Smooth muscle cell (in vitro differentiated cells): ENCODE measurements around the gene ATG16L1. TPM values are rescaled to one million over a fixed set of nuclear protein-coding genes. Genes with fewer than 3 reads are reported as not detected.

Experiments
- DNase-seq: peaks from one replicate; lab custom pipeline; 2025; ENCODE audit not compliant: unreplicated experiment; lab: John Stamatoyannopoulos, UW
- H2AFZ ChIP-seq: fragments of 200-600 bp; sonication (generic); 2 replicates; pipeline ENCODE4 v1.6.0; 2016; ENCODE audit warnings: antibody characterized with exemption, low read depth, mild to moderate bottlenecking
- H3F3A ChIP-seq: fragments of 200-600 bp; sonication (generic); 2 replicates; pipeline ENCODE4 v1.6.0; 2017; ENCODE audit warnings: antibody characterized with exemption, low read depth
- H3K27ac ChIP-seq: fragments of 200-600 bp; sonication (generic); 2 replicates; pipeline ENCODE4 v1.5.1; 2016; ENCODE audit warnings: low read depth, mild to moderate bottlenecking
- H3K27me3 ChIP-seq: fragments of 200-600 bp; sonication (generic); 2 replicates; pipeline ENCODE4 v1.6.1; 2016; ENCODE audit warnings: low read depth, mild to moderate bottlenecking
- H3K36me3 ChIP-seq: fragments of 200-600 bp; sonication (generic); 2 replicates; pipeline ENCODE4 v1.5.1; 2016; ENCODE audit warnings: low read depth
- H3K4me1 ChIP-seq: fragments of 200-600 bp; sonication (generic); 2 replicates; pipeline ENCODE4 v1.5.1; 2016; ENCODE audit warnings: low read depth
- H3K4me2 ChIP-seq: fragments of 200-600 bp; sonication (generic); 2 replicates; pipeline ENCODE4 v1.6.0; 2016; ENCODE audit warnings: mild to moderate bottlenecking
- H3K4me3 ChIP-seq: fragments of 200-600 bp; sonication (generic); 2 replicates; pipeline ENCODE4 v1.5.1; 2016; ENCODE audit warnings: mild to moderate bottlenecking
- H3K79me2 ChIP-seq: fragments of 200-600 bp; sonication (generic); 2 replicates; pipeline ENCODE4 v1.6.0; 2016; ENCODE audit warnings: low read depth, mild to moderate bottlenecking
- H3K9ac ChIP-seq: fragments of 200-600 bp; sonication (generic); 2 replicates; pipeline ENCODE4 v1.6.0; 2016; ENCODE audit warnings: low read depth
- H3K9me3 ChIP-seq: fragments of 200-600 bp; sonication (generic); replicated peaks from 2 replicates; pipeline ENCODE4 v1.5.1; 2016; ENCODE audit warnings: low read depth
- H4K20me1 ChIP-seq: fragments of 200-600 bp; sonication (generic); 2 replicates; pipeline ENCODE4 v1.6.0; 2016; ENCODE audit warnings: low read depth
- CTCF ChIP-seq: fragments of 200-600 bp; sonication (generic); IDR thresholded peaks from 2 replicates; pipeline ENCODE4 v1.5.1; 2017; ENCODE audit warnings: borderline replicate concordance, mild to moderate bottlenecking, antibody characterized with exemption; ENCODE audit not compliant: insufficient read depth, poor library complexity, severe bottlenecking
- WGBS: methylation state at CpG from one replicate; pipeline ENCODE4 v1.1.7; 2016; ENCODE audit warnings: low lambda C conversion rate; 5-methylcytosine and 5-hydroxymethylcytosine counted together
- polyA plus RNA-seq: library from polyadenylated mRNA; unstranded; fragments of >200 nt; fragmentation: Nextera tagmentation; extraction: Ambion mirVana; gene quantifications from 2 replicates; pipeline ENCODE4 v1.2.1, GENCODE V29; 2016
- total RNA-seq: library from RNA; depleted of rRNA; stranded (reverse); fragments of >200 nt; gene quantifications from 2 replicates; pipeline ENCODE4 v1.2.3, GENCODE V29; 2014

Gene ATG16L1
- total RNA-seq = 25.6 and 26.4 TPM in 2 replicates
- 11.2 and 12.5 TPM in 2 replicates for polyA plus RNA-seq

GRCh38 chr2:233251306-233252116 is at the start of gene ATG16L1:
Gene ATG16L1 (plus strand): TSS chr2:233251673. CDS start chr2:233251828, 155 bp downstream.
- Histone ChIP-seq H3K4me1 (peaks cover 5% of the 10 kb centered on the region), H2AFZ (peak within 1 kb of the TSS; percentile 94), H3K9me3 (no peaks in the 10 kb centered on the region), H3K9ac (peak within 1 kb of the TSS; percentile 91), H3K27ac (peak within 1 kb of the TSS; percentile 86), H3K36me3 (no peaks in the 10 kb centered on the region), H3K4me2 (peak within 1 kb of the TSS; percentile 97), H4K20me1 (peaks cover 35% of the 10 kb centered on the region), H3K27me3 (no peaks in the 10 kb centered on the region), H3K4me3 (peak within 1 kb of the TSS; percentile 97), H3K79me2 (peaks cover 40% of the 10 kb centered on the region), H3F3A (no peaks in the 10 kb centered on the region)
- TF ChIP-seq CTCF = peak; percentile 93
- under 1% methylated on average over 66 of the region's 75 CpGs for WGBS
- DNase-seq = peak; percentile 74

- TF ChIP-seq CTCF = no peak
- no peaks in the 10 kb centered on the region for H3K79me2 ChIP-seq
- WGBS = 92% methylated on average over 5 of the region's 5 CpGs
- H3K4me2 ChIP-seq = no peak overlapping the region
- H3K9me3 ChIP-seq = no peaks in the 10 kb centered on the region
- H3K4me3 ChIP-seq = no peak overlapping the region
- no peaks in the 10 kb centered on the region for H4K20me1 ChIP-seq
- no peaks in the 10 kb centered on the region for H3K27me3 ChIP-seq
- H3F3A ChIP-seq = no peaks in the 10 kb centered on the region
- DNase-seq = no peak
- no peak overlapping the region for H2AFZ ChIP-seq
- H3K36me3 ChIP-seq = no peaks in the 10 kb centered on the region
- no peak overlapping the region for H3K9ac ChIP-seq
- H3K4me1 ChIP-seq = no peaks in the 10 kb centered on the region
- H3K27ac ChIP-seq = no peak overlapping the region
These were observed 48.9 kb upstream of the ATG16L1 start for GRCh38 chr2:233202531-233202944.

- Histone ChIP-seq H3K4me3 (no peak overlapping the region), H3K27ac (no peak overlapping the region), H4K20me1 (no peaks in the 10 kb centered on the region), H3K4me2 (no peak overlapping the region), H3K79me2 (no peaks in the 10 kb centered on the region), H3F3A (no peaks in the 10 kb centered on the region), H3K27me3 (no peaks in the 10 kb centered on the region), H3K9me3 (no peaks in the 10 kb centered on the region), H2AFZ (no peak overlapping the region), H3K9ac (no peak overlapping the region), H3K36me3 (no peaks in the 10 kb centered on the region), H3K4me1 (no peaks in the 10 kb centered on the region)
- 81% methylated on average over 5 of the region's 5 CpGs for WGBS
- TF ChIP-seq CTCF = no peak
- no peak for DNase-seq
These were observed 48.4 kb upstream of the ATG16L1 start for GRCh38 chr2:233203060-233203459.
